Right lobe of liver (tissue), 4 donors: ENCODE measurements around the gene KAT6B.

Experiments used
- POLR2A ChIP-seq: fragments of 450-650 bp; IDR thresholded peaks from one replicate; pipeline ENCODE4 v1.6.1; 2017; ENCODE audit warnings: antibody characterized with exemption, mild to moderate bottlenecking
- TF ChIP-seq, protein P1 (sequence below), 4 donors: fragments of 200-600 bp in 3 of 4; fragments of 450-650 bp in 1 of 4; IDR thresholded peaks; one replicate each; pipeline versions ENCODE4 v1.5.1 to v1.8.0; 2016 to 2022; ENCODE audit warnings: antibody characterized with exemption in 4 of 4, mild to moderate bottlenecking in 2 of 4
- donor health status: DM: no; HTN: no; CAD: no.
- donor health status: DM: no; HTN: no; CAD: no.
- donor health status: DM: no; HTN: yes; CAD: no.

DNA sequence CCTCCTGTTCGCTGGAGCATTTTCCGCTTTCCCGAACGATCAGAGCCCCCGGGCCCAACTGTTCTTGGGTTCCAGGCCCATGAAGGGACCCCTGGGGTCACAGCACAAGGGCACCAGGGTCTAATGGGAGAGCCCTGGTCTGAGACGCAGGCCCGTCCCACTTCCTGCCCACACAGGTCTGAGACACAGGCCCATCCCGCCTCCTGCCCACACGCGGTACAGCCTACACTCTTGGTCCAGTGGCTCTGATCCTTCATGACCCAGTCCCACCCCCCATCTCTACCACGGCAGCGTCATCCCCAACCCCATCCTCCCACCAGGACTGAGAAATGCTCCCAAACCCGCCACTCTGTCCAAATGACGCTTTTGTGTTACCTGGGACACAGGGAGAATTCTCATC, 246.3 kb downstream of the KAT6B start:
- TF ChIP-seq, protein P1, sequence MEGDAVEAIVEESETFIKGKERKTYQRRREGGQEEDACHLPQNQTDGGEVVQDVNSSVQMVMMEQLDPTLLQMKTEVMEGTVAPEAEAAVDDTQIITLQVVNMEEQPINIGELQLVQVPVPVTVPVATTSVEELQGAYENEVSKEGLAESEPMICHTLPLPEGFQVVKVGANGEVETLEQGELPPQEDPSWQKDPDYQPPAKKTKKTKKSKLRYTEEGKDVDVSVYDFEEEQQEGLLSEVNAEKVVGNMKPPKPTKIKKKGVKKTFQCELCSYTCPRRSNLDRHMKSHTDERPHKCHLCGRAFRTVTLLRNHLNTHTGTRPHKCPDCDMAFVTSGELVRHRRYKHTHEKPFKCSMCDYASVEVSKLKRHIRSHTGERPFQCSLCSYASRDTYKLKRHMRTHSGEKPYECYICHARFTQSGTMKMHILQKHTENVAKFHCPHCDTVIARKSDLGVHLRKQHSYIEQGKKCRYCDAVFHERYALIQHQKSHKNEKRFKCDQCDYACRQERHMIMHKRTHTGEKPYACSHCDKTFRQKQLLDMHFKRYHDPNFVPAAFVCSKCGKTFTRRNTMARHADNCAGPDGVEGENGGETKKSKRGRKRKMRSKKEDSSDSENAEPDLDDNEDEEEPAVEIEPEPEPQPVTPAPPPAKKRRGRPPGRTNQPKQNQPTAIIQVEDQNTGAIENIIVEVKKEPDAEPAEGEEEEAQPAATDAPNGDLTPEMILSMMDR (IDR thresholded peaks at IDR 0.05), result no peak
- no peak for TF ChIP-seq POLR2A
